IMR-90 (cell line): ENCODE results near the gene PJA2. TPM values are rescaled to one million over a fixed set of nuclear protein-coding genes. Genes with fewer than 3 reads are reported as not detected.

Source experiments
- ATAC-seq: fragments of 200-7000 bp; cut with Tn5 transposase; 2 replicates; pipeline ENCODE4 v1.9.1; 2020; ENCODE audit warnings: low read depth, mild to moderate bottlenecking, moderate library complexity
- BruUV-seq: library from RNA; stranded (reverse); fragments of 400-500 nt; replicated peaks from 2 replicates; lab custom pipeline; 2021; lab: Mats Ljungman, UMichigan
- CTCF ChIA-PET: fragments of 300-600 bp; formaldehyde crosslinking; extraction: SDS; loops from one replicate; lab custom pipeline; 2021; ENCODE audit warnings: antibody characterized with exemption; lab: Yijun Ruan, JAX
- POLR2A ChIA-PET: fragments of 300-600 bp; sonication (Branson Sonifier 250); formaldehyde crosslinking; loops from one replicate; lab custom pipeline; 2022; ENCODE audit warnings: antibody characterized with exemption; ENCODE audit not compliant: unreplicated experiment; lab: Charles Lee
- DNase-seq: peaks from one replicate; pipeline ENCODE4 v3.0.0; 2013
- H2AFZ ChIP-seq: replicated peaks from 2 replicates; pipeline ENCODE3; 2013; ENCODE audit warnings: low read length, mild to moderate bottlenecking; ENCODE audit not compliant: poor library complexity
- H2AK5ac ChIP-seq: 2 replicates; pipeline ENCODE4 v1.6.1; 2013; ENCODE audit warnings: low read depth, low read length, inconsistent platforms
- H2AK9ac ChIP-seq: replicated peaks from 2 replicates; pipeline ENCODE3; 2013; ENCODE audit warnings: mild to moderate bottlenecking, low read depth, low read length, moderate library complexity; ENCODE audit not compliant: poor library complexity
- H2BK120ac ChIP-seq: 2 replicates; pipeline ENCODE4 v1.6.1; 2013; ENCODE audit warnings: low read depth, low read length, inconsistent platforms
- H2BK15ac ChIP-seq: 3 replicates; pipeline ENCODE4 v1.6.1; 2013; ENCODE audit warnings: low read depth, low read length, inconsistent platforms
- H2BK20ac ChIP-seq: 2 replicates; pipeline ENCODE4 v1.6.1; 2013; ENCODE audit warnings: low read depth, mild to moderate bottlenecking, inconsistent platforms, low read length, moderate library complexity
- H2BK5ac ChIP-seq: 2 replicates; pipeline ENCODE4 v1.6.1; 2013; ENCODE audit warnings: mild to moderate bottlenecking, low read depth, low read length, inconsistent platforms; ENCODE audit not compliant: poor library complexity, severe bottlenecking
- H3K14ac ChIP-seq: replicated peaks from 2 replicates; pipeline ENCODE4 v1.6.1; 2013; ENCODE audit warnings: low read depth, low read length, inconsistent platforms
- H3K18ac ChIP-seq: 2 replicates; pipeline ENCODE4 v1.6.1; 2013; ENCODE audit warnings: low read depth, low read length, control low read depth
- H3K23ac ChIP-seq: 2 replicates; pipeline ENCODE4 v1.6.1; 2013; ENCODE audit warnings: low read depth, low read length, inconsistent platforms
- H3K27ac ChIP-seq: 2 replicates; pipeline ENCODE4 v1.5.1; 2013; ENCODE audit warnings: mild to moderate bottlenecking, control low read depth, low read length; ENCODE audit not compliant: insufficient read depth
- H3K27me3 ChIP-seq: 2 replicates; pipeline ENCODE4 v1.6.1; 2013; ENCODE audit warnings: low read length; ENCODE audit not compliant: control insufficient read depth, insufficient read depth
- H3K36me3 ChIP-seq: 2 replicates; pipeline ENCODE4 v1.6.1; 2013; ENCODE audit warnings: low read length, mixed read lengths; ENCODE audit not compliant: control insufficient read depth, insufficient read depth
- H3K4ac ChIP-seq: 2 replicates; pipeline ENCODE4 v1.6.1; 2013; ENCODE audit warnings: low read depth, low read length, inconsistent platforms
- H3K4me1 ChIP-seq: 2 replicates; pipeline ENCODE4 v1.6.1; 2013; ENCODE audit warnings: low read length, mixed read lengths; ENCODE audit not compliant: control insufficient read depth, insufficient read depth
- H3K4me2 ChIP-seq: 2 replicates; pipeline ENCODE4 v1.6.1; 2013; ENCODE audit warnings: low read depth, mild to moderate bottlenecking, control low read depth, low read length, moderate library complexity
- H3K4me3 ChIP-seq: 2 replicates; pipeline ENCODE4 v1.5.1; 2013; ENCODE audit warnings: low read depth, mild to moderate bottlenecking, control low read depth, low read length, moderate library complexity; ENCODE audit not compliant: insufficient read depth
- H3K56ac ChIP-seq: 2 replicates; pipeline ENCODE4 v1.6.1; 2013; ENCODE audit warnings: low read length, inconsistent platforms; ENCODE audit not compliant: insufficient read depth; ENCODE audit errors: extremely low read depth
- H3K79me1 ChIP-seq, 2 experiments: 2 replicates each; pipeline ENCODE4 v1.6.1; 2013; ENCODE audit warnings: low read length in 2 of 2, inconsistent platforms in 1 of 2, low read depth in 1 of 2
- H3K9ac ChIP-seq: 2 replicates; pipeline ENCODE4 v1.6.1; 2013; ENCODE audit warnings: low read depth, low read length, control low read depth
- H3K9me1 ChIP-seq: 2 replicates; pipeline ENCODE4 v1.6.1; 2013; ENCODE audit warnings: low read length, inconsistent platforms; ENCODE audit not compliant: insufficient read depth
- H3K9me3 ChIP-seq: 2 replicates; pipeline ENCODE4 v1.6.1; 2013; ENCODE audit warnings: low read length; ENCODE audit not compliant: control insufficient read depth, insufficient read depth
- H4K20me1 ChIP-seq: 2 replicates; pipeline ENCODE4 v1.6.1; 2013; ENCODE audit warnings: low read length, inconsistent platforms; ENCODE audit not compliant: insufficient read depth
- H4K5ac ChIP-seq: 2 replicates; pipeline ENCODE4 v1.6.1; 2013; ENCODE audit warnings: mild to moderate bottlenecking, low read depth, low read length, control low read depth
- H4K8ac ChIP-seq, 2 experiments: 2 replicates each; pipeline ENCODE4 v1.6.1; 2013; ENCODE audit warnings: low read depth in 2 of 2, low read length in 2 of 2, control low read depth in 1 of 2, inconsistent platforms in 1 of 2
- H4K91ac ChIP-seq: 2 replicates; pipeline ENCODE4 v1.6.1; 2013; ENCODE audit warnings: low read depth, low read length, inconsistent platforms; ENCODE audit not compliant: insufficient read depth
- CHD1 ChIP-seq: IDR thresholded peaks from 2 replicates; pipeline ENCODE4 v1.6.1; 2012; ENCODE audit warnings: low read depth, low read length, improper control_type of control experiment
- CTCF ChIP-seq: conservative IDR thresholded peaks from 2 replicates; pipeline ENCODE4 v1.5.1; 2012; ENCODE audit warnings: mild to moderate bottlenecking, low read depth, low read length, improper control_type of control experiment
- FOS ChIP-seq: fragments of 150-350 bp; IDR thresholded peaks from 2 replicates; pipeline ENCODE4 v1.6.1; 2016; ENCODE audit warnings: low read depth, low read length
- MAFK ChIP-seq: IDR thresholded peaks from 2 replicates; pipeline ENCODE4 v1.6.1; 2012; ENCODE audit warnings: low read depth, low read length, improper control_type of control experiment
- MAZ ChIP-seq: IDR thresholded peaks from 2 replicates; pipeline ENCODE4 v1.6.1; 2012; ENCODE audit warnings: low read depth, mild to moderate bottlenecking, low read length, improper control_type of control experiment, moderate library complexity, borderline replicate concordance
- MXI1 ChIP-seq: IDR thresholded peaks from 2 replicates; pipeline ENCODE4 v1.6.1; 2012; ENCODE audit warnings: low read depth, mild to moderate bottlenecking, low read length, moderate library complexity, borderline replicate concordance
- NFE2L2 ChIP-seq: fragments of 150-350 bp; IDR thresholded peaks from 2 replicates; pipeline ENCODE4 v1.6.1; 2016; ENCODE audit warnings: low read depth, mild to moderate bottlenecking, low read length
- POLR2A ChIP-seq: IDR thresholded peaks from 2 replicates; pipeline ENCODE4 v1.6.1; 2012; ENCODE audit warnings: mild to moderate bottlenecking, low read depth, low read length
- RAD21 ChIP-seq: IDR thresholded peaks from 2 replicates; pipeline ENCODE4 v1.6.1; 2012; ENCODE audit warnings: low read length, improper control_type of control experiment
- RCOR1 ChIP-seq: IDR thresholded peaks from 2 replicates; pipeline ENCODE4 v1.6.1; 2012; ENCODE audit warnings: mild to moderate bottlenecking, low read length, improper control_type of control experiment; ENCODE audit not compliant: insufficient replicate concordance
- RFX5 ChIP-seq: IDR thresholded peaks from 2 replicates; pipeline ENCODE4 v1.8.0; 2012; ENCODE audit warnings: low read depth, mild to moderate bottlenecking, low read length, moderate library complexity
- SMC3 ChIP-seq: fragments of 150-350 bp; IDR thresholded peaks from 2 replicates; pipeline ENCODE4 v1.6.1; 2016; ENCODE audit warnings: low read depth, mild to moderate bottlenecking, antibody characterized with exemption, low read length, moderate library complexity
- WGBS, 2 experiments: methylation state at CpG; one replicate each; pipeline versions ENCODE4 v1.1.5 to v1.1.7; 2013; ENCODE audit warnings: missing lambda C conversion rate in 2 of 2; ENCODE audit not compliant: insufficient read length in 1 of 2; ENCODE audit errors: extremely low coverage in 2 of 2; 5-methylcytosine and 5-hydroxymethylcytosine counted together
- dilution Hi-C: fragments of 300-500 bp; cut with HindIII; formaldehyde crosslinking; loops from one replicate; pipeline ENCODE4 v1.14.3; 2018; ENCODE audit warnings: low sequenced_read_pairs; ENCODE audit not compliant: unreplicated experiment
- in situ Hi-C: fragments of 300-500 bp; cut with MboI; formaldehyde crosslinking; loops from 3 replicates; pipeline ENCODE4 v1.14.3; 2019; ENCODE audit warnings: low sequenced_read_pairs, inconsistent platforms, mixed read lengths
- intact Hi-C: fragments of 100-400 bp; cut with micrococcal nuclease; formaldehyde crosslinking; loops from 2 replicates; pipeline ENCODE4 v1.10.0; 2022
- polyA plus RNA-seq, 3 experiments: library from polyadenylated mRNA; depleted of rRNA; stranded (reverse); fragments of >200 nt; gene quantifications; 2 replicates each; pipeline ENCODE4 v1.2.3, GENCODE V29; 2012; ENCODE audit warnings: low replicate concordance in 1 of 3
- total RNA-seq: library from RNA; depleted of rRNA; stranded (reverse); fragments of >200 nt; gene quantifications from 2 replicates; pipeline ENCODE4 v1.2.3, GENCODE V29; 2012
- TF ChIP-seq, protein P1 (sequence below): fragments of 150-350 bp; IDR thresholded peaks from 2 replicates; pipeline ENCODE4 v1.6.1; 2016; ENCODE audit warnings: low read depth, mild to moderate bottlenecking, low read length, moderate library complexity, borderline replicate concordance
- TF ChIP-seq, protein P2 (sequence below): fragments of 150-350 bp; IDR thresholded peaks from 2 replicates; pipeline ENCODE4 v1.6.1; 2017; ENCODE audit warnings: mild to moderate bottlenecking, antibody characterized with exemption, low read length, low read depth

PJA2 gene
- total and polyA plus RNA-seq, 2 of the 4 experiments (the other 2 are of a cell fraction): 42.3 to 70.6 TPM

GRCh38 chr5:109350537-109351270, 59.1 kb downstream of the PJA2 start:
- Histone ChIP-seq H4K5ac (no peak overlapping the region), H3K18ac (no peak overlapping the region), H3K4ac (no peak overlapping the region), H4K91ac (no peak overlapping the region), H3K4me3 (no peak overlapping the region), H3K56ac (no peak overlapping the region), H3K36me3 (peaks cover 24% of the 10 kb centered on the region), H3K14ac (no peak overlapping the region), H2AK9ac (no peak overlapping the region), H3K4me2 (no peak overlapping the region), H3K27ac (no peak overlapping the region), H2BK20ac (no peak overlapping the region), H3K23ac (no peak overlapping the region), H4K8ac (no peak overlapping the region), H2BK120ac (no peak overlapping the region), H2AFZ (no peak overlapping the region), H2BK5ac (no peak overlapping the region), H3K9me1 (peaks cover 5% of the 10 kb centered on the region; the same call in 1 of the 2 replicates), H2AK5ac (no peak overlapping the region), H3K27me3 (no peaks in the 10 kb centered on the region), H3K9ac (no peak overlapping the region), H3K79me1 (peaks cover 11 to 32% of the 10 kb centered on the region in 2 experiments; a peak in 3 of 4 replicates), H2BK15ac (no peak overlapping the region), H4K20me1 (peaks cover 14% of the 10 kb centered on the region), H3K4me1 (no peaks in the 10 kb centered on the region), H3K9me3 (no peaks in the 10 kb centered on the region)
- ATAC-seq (peak; percentile 46), DNase-seq (peak; percentile 59)
- CTCF ChIA-PET: no interaction called here
- in situ Hi-C loops: no loop called here
- no TSS peak for BruUV-seq
- POLR2A ChIA-PET: no interaction called here
- intact Hi-C loops: no loop called here
- WGBS, 2 experiments: 80% methylated on average over 1 of the region's 5 CpGs; no CpG with 5 or more reads in 1 of the 2 experiments
- dilution Hi-C loops: no loop called here
- TF ChIP-seq CTCF (no peak), NFE2L2 (no peak), RFX5 (no peak), MAZ (no peak), MAFK (no peak), POLR2A (no peak), SMC3 (no peak), FOS (no peak), RCOR1 (no peak), RAD21 (no peak), MXI1 (no peak), CHD1 (no peak)
- TF ChIP-seq, protein P1, sequence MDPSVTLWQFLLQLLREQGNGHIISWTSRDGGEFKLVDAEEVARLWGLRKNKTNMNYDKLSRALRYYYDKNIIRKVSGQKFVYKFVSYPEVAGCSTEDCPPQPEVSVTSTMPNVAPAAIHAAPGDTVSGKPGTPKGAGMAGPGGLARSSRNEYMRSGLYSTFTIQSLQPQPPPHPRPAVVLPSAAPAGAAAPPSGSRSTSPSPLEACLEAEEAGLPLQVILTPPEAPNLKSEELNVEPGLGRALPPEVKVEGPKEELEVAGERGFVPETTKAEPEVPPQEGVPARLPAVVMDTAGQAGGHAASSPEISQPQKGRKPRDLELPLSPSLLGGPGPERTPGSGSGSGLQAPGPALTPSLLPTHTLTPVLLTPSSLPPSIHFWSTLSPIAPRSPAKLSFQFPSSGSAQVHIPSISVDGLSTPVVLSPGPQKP: no peak
- TF ChIP-seq, protein P2, sequence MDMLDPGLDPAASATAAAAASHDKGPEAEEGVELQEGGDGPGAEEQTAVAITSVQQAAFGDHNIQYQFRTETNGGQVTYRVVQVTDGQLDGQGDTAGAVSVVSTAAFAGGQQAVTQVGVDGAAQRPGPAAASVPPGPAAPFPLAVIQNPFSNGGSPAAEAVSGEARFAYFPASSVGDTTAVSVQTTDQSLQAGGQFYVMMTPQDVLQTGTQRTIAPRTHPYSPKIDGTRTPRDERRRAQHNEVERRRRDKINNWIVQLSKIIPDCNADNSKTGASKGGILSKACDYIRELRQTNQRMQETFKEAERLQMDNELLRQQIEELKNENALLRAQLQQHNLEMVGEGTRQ: no peak
